ENCODE data around the gene NCOR1. TPM values are rescaled to one million over a fixed set of nuclear protein-coding genes. Genes with fewer than 3 reads are reported as not detected.

Gene NCOR1
- total and polyA plus RNA-seq, 9 of the 15 experiments (the other 6 are each of a cell fraction or from before 2014, with no cell fraction given), result 20.2 to 66.5 (median 50.9) TPM

- no peak overlapping the region for H3K27ac ChIP-seq (ENCODE audit: extremely low read depth, low read depth, low read length)
- H2AFZ ChIP-seq (ENCODE audit: low read depth, low read length), result no peak overlapping the region
- in situ Hi-C loops (cut with MboI) (no loop called here), intact Hi-C loops (cut with micrococcal nuclease) (no loop called here)
- DNase-seq (ENCODE audit: extremely low read depth in 1 of 4, low spot score in 3 of 4) (no peak), FAIRE-seq (no peak), ATAC-seq (no peak)
- H3K9me1 ChIP-seq (ENCODE audit: control insufficient read depth, insufficient read depth, low read length), result no peaks in the 10 kb centered on the region
- no peaks in the 10 kb centered on the region for H3K9me3 ChIP-seq (replicated peaks; ENCODE audit: control insufficient read depth, insufficient read depth, low read depth, low read length)
- H3K27me3 ChIP-seq (ENCODE audit: control insufficient read depth in 2 of 2, insufficient read depth in 2 of 2, low read length in 2 of 2), result no peaks in the 10 kb centered on the region
- no peak overlapping the region for H3K9ac ChIP-seq (ENCODE audit: insufficient read depth in 1 of 2, low read depth in 2 of 2, low read length in 2 of 2)
- WGBS (ENCODE audit: insufficient coverage, low coverage, missing lambda C conversion rate), result 90% methylated on average over 8 of the region's 10 CpGs
- BruUV-seq (replicated peaks), result no TSS peak
- no peak for TF ChIP-seq ELF1 (tag; IDR thresholded peaks at IDR 0.05)
- TF ChIP-seq TARDBP (IDR thresholded peaks at IDR 0.05), result no peak
- TF ChIP-seq SREBF1 (IDR thresholded peaks at IDR 0.05; ENCODE audit: borderline replicate concordance, low read depth, low read length), result no peak
- TF ChIP-seq USF2 (CRISPR knock-in tag; IDR thresholded peaks at IDR 0.05), result no peak
- TF ChIP-seq KLF6 (CRISPR knock-in tag; IDR thresholded peaks at IDR 0.05; ENCODE audit: borderline replicate concordance), result no peak
- no peak for TF ChIP-seq ZNF584 (CRISPR knock-in tag; IDR thresholded peaks at IDR 0.05; ENCODE audit: low read depth)
- no peak for TF ChIP-seq HNRNPUL1 (IDR thresholded peaks at IDR 0.05; ENCODE audit: low read length)
- no peak for TF ChIP-seq CBFA2T2 (conservative IDR thresholded peaks at IDR 0.05)
- no peak for TF ChIP-seq ZFP1 (CRISPR knock-in tag; IDR thresholded peaks at IDR 0.05)
- no peak for TF ChIP-seq RNF219 (CRISPR knock-in tag; IDR thresholded peaks at IDR 0.05)
- TF ChIP-seq RBM34 (IDR thresholded peaks at IDR 0.05; ENCODE audit: borderline replicate concordance, insufficient read depth, low read length), result no peak
- no peak for TF ChIP-seq POLR2B (IDR thresholded peaks at IDR 0.05; ENCODE audit: low read depth, partially characterized antibody)
- no peak for TF ChIP-seq CBX8 (IDR thresholded peaks at IDR 0.05; ENCODE audit: borderline replicate concordance, extremely low read depth, low read depth, low read length, poor library complexity, severe bottlenecking)
- no peak for TF ChIP-seq RBBP5 (IDR thresholded peaks at IDR 0.05; ENCODE audit: borderline replicate concordance, insufficient read depth, low read length, poor library complexity, severe bottlenecking)
- H3K4me2 ChIP-seq (ENCODE audit: insufficient read depth, low read length), result no peak overlapping the region
- no peaks in the 10 kb centered on the region for H4K20me1 ChIP-seq (replicated peaks; ENCODE audit: control insufficient read depth, insufficient read depth, low read length)
- peaks cover 69% of the 10 kb centered on the region; the same call in 2 of the 3 replicates for H3K36me3 ChIP-seq (ENCODE audit: control insufficient read depth, insufficient read depth, low read length)
- ChIA-PET CTCF (ENCODE audit: low intra/inter-chr PET ratio) (no interaction called here), POLR2A (no interaction called here)
- H3K4me3 ChIP-seq, result no peak overlapping the region
- no peaks in the 10 kb centered on the region; a peak in 1 of 5 replicates for H3K4me1 ChIP-seq (replicated peaks in 1 of 2; ENCODE audit: control insufficient read depth in 2 of 2, insufficient read depth in 2 of 2, low read length in 2 of 2)
- no peaks in the 10 kb centered on the region for H3K79me2 ChIP-seq (ENCODE audit: control insufficient read depth, insufficient read depth, low read length)
These were observed 170.8 kb downstream of the NCOR1 start for GRCh38 chr17:16044487-16044886.
